Gastroesophageal sphincter (tissue), 4 donors: ENCODE measurements around the gene DOK7. TPM values are rescaled to one million over a fixed set of nuclear protein-coding genes. Genes with fewer than 3 reads are reported as not detected.

ENCODE experiments used
- ATAC-seq: fragments of 150-250 bp; one replicate; pipeline ENCODE4 v1.9.1; 2016; ENCODE audit warnings: mild to moderate bottlenecking, moderate library complexity
- H3K27ac ChIP-seq, 4 donors: fragments of 200-600 bp; sonication (generic) in 3 of 4; 1 replicate in 3 of 4; 2 replicates in 1 of 4; pipeline ENCODE4 v1.5.1; 2016 to 2019
- H3K27me3 ChIP-seq: fragments of 200-600 bp; sonication (generic); one replicate; pipeline ENCODE4 v1.5.1; 2019
- H3K36me3 ChIP-seq, 2 donors: fragments of 200-600 bp; sonication (generic); one replicate each; pipeline ENCODE4 v1.5.1; 2019; ENCODE audit warnings: control low read depth in 1 of 2
- H3K4me1 ChIP-seq, 3 donors: fragments of 200-600 bp; sonication (generic); 1 replicate in 2 of 3; 2 replicates in 1 of 3; pipeline ENCODE4 v1.5.1; 2016 to 2019; ENCODE audit warnings: control low read depth in 2 of 3
- H3K4me3 ChIP-seq, 2 donors: fragments of 200-600 bp; sonication (generic); one replicate each; pipeline ENCODE4 v1.5.1; 2019; ENCODE audit warnings: mild to moderate bottlenecking in 1 of 2, moderate library complexity in 1 of 2
- H3K9me3 ChIP-seq, 3 donors: fragments of 200-600 bp; sonication (generic); one replicate each; pipeline ENCODE4 v1.5.1; 2017 to 2019; ENCODE audit warnings: control low read depth in 2 of 3
- EP300 ChIP-seq: sonication (generic); formaldehyde crosslinking; IDR thresholded peaks from one replicate; pipeline ENCODE4 v1.6.1; 2017; ENCODE audit warnings: antibody characterized with exemption, mild to moderate bottlenecking
- POLR2A ChIP-seq, 2 donors: fragments of 450-650 bp; IDR thresholded peaks; one replicate each; pipeline ENCODE4 v1.6.1; 2017; ENCODE audit warnings: antibody characterized with exemption in 2 of 2, mild to moderate bottlenecking in 2 of 2, moderate library complexity in 1 of 2
- POLR2AphosphoS5 ChIP-seq: sonication (generic); formaldehyde crosslinking; IDR thresholded peaks from one replicate; pipeline ENCODE4 v1.6.1; 2017; ENCODE audit warnings: antibody characterized with exemption
- WGBS, 2 donors: methylation state at CpG; one replicate each; pipeline ENCODE4 v1.1.5; 2018; ENCODE audit warnings: low coverage in 1 of 2; 5-methylcytosine and 5-hydroxymethylcytosine counted together
- total RNA-seq, 4 donors: library from RNA; depleted of rRNA; stranded (reverse); fragments of >200 nt; gene quantifications; one replicate each; pipeline ENCODE4 v1.1.0, GENCODE V29; 2016
- TF ChIP-seq, protein P1 (sequence below), 4 experiments: fragments of 200-600 bp in 2 of 4; fragments of 450-650 bp in 2 of 4; sonication (generic) in 1 of 4; IDR thresholded peaks; one replicate each; pipeline ENCODE4 v1.5.1; 2017 to 2019; ENCODE audit warnings: antibody characterized with exemption in 4 of 4, mild to moderate bottlenecking in 2 of 4, moderate library complexity in 2 of 4

The DOK7 gene
- total RNA-seq, 4 donors from 2014 or later = 0.32 to 5.3 (median 2.8) TPM

DNA sequence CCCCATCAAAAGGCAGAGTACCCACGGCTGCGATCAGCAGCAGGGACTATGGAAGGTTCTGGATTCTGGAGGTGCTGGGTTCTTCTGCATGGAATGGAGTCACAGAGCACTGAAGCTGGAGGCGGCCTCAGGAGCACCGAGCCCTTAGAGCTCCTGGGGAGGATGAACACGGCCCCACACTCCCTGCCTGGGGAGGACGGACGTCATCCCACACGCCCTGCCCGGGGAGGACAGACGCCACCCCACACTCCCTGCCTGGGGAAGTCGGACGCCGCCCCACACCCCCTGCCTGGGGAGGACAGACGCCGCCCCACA, 59.2 kb downstream of the DOK7 start:
- Histone ChIP-seq H3K9me3 (no peaks in the 10 kb centered on the region), H3K4me1 (peaks cover 0 to 3% (median 0%) of the 10 kb centered on the region in 3 donors), H3K27ac (no peak overlapping the region), H3K27me3 (no peaks in the 10 kb centered on the region), H3K4me3 (no peak overlapping the region), H3K36me3 (peaks cover 0 to 92% of the 10 kb centered on the region in 2 donors)
- no CpG with 5 or more reads among the region's 15 CpGs for WGBS, 2 donors
- ATAC-seq = no peak
- TF ChIP-seq POLR2AphosphoS5 (no peak), POLR2A (IDR thresholded peaks at IDR 0.05) (no peak), EP300 (no peak)
- TF ChIP-seq, protein P1, sequence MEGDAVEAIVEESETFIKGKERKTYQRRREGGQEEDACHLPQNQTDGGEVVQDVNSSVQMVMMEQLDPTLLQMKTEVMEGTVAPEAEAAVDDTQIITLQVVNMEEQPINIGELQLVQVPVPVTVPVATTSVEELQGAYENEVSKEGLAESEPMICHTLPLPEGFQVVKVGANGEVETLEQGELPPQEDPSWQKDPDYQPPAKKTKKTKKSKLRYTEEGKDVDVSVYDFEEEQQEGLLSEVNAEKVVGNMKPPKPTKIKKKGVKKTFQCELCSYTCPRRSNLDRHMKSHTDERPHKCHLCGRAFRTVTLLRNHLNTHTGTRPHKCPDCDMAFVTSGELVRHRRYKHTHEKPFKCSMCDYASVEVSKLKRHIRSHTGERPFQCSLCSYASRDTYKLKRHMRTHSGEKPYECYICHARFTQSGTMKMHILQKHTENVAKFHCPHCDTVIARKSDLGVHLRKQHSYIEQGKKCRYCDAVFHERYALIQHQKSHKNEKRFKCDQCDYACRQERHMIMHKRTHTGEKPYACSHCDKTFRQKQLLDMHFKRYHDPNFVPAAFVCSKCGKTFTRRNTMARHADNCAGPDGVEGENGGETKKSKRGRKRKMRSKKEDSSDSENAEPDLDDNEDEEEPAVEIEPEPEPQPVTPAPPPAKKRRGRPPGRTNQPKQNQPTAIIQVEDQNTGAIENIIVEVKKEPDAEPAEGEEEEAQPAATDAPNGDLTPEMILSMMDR (IDR thresholded peaks at IDR 0.05) = no peak

DNA sequence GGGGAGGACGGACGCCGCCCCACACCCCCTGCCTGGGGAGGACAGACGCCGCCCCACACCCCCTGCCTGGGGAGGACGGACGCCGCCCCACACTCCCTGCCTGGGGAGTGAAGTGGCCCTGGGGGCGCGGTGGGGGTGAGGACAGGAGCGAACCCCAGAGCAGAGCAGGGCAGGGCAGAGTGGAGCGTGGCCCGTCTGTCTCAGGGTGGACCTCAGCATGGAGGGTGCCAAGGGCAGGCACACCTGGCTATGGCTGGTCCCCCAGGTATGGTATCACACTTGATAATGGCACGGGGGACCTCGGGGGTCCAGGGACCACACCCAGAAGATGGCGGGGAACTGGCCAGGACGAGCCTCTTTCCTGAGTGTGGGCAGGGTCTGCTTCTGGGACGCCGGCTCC, 59.5 kb downstream of the DOK7 start:
- H3K27ac ChIP-seq = no peak overlapping the region
- H3K4me1 ChIP-seq = peaks cover 0 to 7% (median 0%) of the 10 kb centered on the region in 3 donors
- H3K27me3 ChIP-seq = no peaks in the 10 kb centered on the region
- no CpG with 5 or more reads among the region's 19 CpGs for WGBS, 2 donors
- no peak overlapping the region for H3K4me3 ChIP-seq
- no peak for ATAC-seq
- TF ChIP-seq POLR2AphosphoS5 = no peak
- TF ChIP-seq POLR2A (IDR thresholded peaks at IDR 0.05) = no peak
- TF ChIP-seq, protein P1 (IDR thresholded peaks at IDR 0.05) = no peak
- no peak for TF ChIP-seq EP300
- H3K36me3 ChIP-seq = peaks cover 0 to 92% of the 10 kb centered on the region in 2 donors
- H3K9me3 ChIP-seq = no peaks in the 10 kb centered on the region

DNA sequence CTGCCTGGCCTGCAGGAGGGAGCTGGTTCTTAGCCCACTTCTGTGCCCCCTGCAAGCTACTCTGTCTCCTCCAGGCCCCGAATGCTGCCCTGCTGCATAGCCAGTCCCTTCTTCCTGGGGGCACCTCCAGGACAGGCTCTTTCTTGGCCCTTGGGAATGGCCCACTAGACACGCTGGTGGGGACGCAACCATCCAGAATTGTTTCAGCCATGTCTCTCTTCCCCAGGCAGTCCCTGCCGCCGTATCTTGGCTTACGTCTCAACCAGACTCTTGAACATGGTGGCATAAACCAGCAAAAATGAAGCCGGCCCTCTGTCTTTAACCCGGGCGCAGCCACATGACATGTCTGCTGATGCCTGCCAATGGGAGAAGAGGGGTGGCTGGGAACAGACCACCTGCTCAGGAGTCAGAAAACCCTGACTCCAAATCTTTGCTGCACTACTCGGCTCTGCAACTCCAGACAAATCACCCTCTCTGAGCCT, 60.1 kb downstream of the DOK7 start:
- Histone ChIP-seq H3K36me3 (peaks cover 0 to 90% of the 10 kb centered on the region in 2 donors), H3K9me3 (no peaks in the 10 kb centered on the region), H3K27me3 (no peaks in the 10 kb centered on the region), H3K4me3 (no peak overlapping the region), H3K4me1 (peaks cover 0 to 12% (median 0%) of the 10 kb centered on the region in 3 donors), H3K27ac (no peak overlapping the region)
- ATAC-seq = no peak
- TF ChIP-seq POLR2AphosphoS5 = no peak
- TF ChIP-seq, protein P1 (IDR thresholded peaks at IDR 0.05) = no peak
- 100% methylated on average over 4 of the region's 10 CpGs; no CpG with 5 or more reads in 1 of the 2 donors for WGBS, 2 donors

- no peak overlapping the region for H3K27ac ChIP-seq
- TF ChIP-seq POLR2A (IDR thresholded peaks at IDR 0.05) = no peak
- no peak for TF ChIP-seq EP300
- TF ChIP-seq POLR2AphosphoS5 = no peak
- TF ChIP-seq, protein P1 (IDR thresholded peaks at IDR 0.05) = no peak
- H3K4me3 ChIP-seq = no peak overlapping the region
- 63 to 79% methylated on average over 6 to 7 of the region's 24 CpGs for WGBS, 2 donors
- H3K4me1 ChIP-seq = peaks cover 0 to 18% (median 0%) of the 10 kb centered on the region in 3 donors
- no peaks in the 10 kb centered on the region for H3K27me3 ChIP-seq
- no peaks in the 10 kb centered on the region for H3K9me3 ChIP-seq
- no peak for ATAC-seq
- peaks cover 0 to 90% of the 10 kb centered on the region in 2 donors for H3K36me3 ChIP-seq
Observed at GRCh38 chr4:3523628-3524221, 60.6 kb downstream of the DOK7 start.

GRCh38 chr4:3524349-3524748, 61.2 kb downstream of the DOK7 start:
- no peak for ATAC-seq
- Histone ChIP-seq H3K36me3 (peaks cover 0 to 89% of the 10 kb centered on the region in 2 donors), H3K4me3 (no peak overlapping the region), H3K27ac (no peak overlapping the region), H3K4me1 (peaks cover 0 to 22% (median 0%) of the 10 kb centered on the region in 3 donors), H3K9me3 (no peaks in the 10 kb centered on the region), H3K27me3 (no peaks in the 10 kb centered on the region)
- 100% methylated on average over 1 of the region's 8 CpGs; no CpG with 5 or more reads in 1 of the 2 donors for WGBS, 2 donors
- TF ChIP-seq POLR2A (IDR thresholded peaks at IDR 0.05) = no peak
- TF ChIP-seq POLR2AphosphoS5 = no peak
- TF ChIP-seq, protein P1 (IDR thresholded peaks at IDR 0.05) = no peak
- TF ChIP-seq EP300 = no peak
